HTERT RPE-1 (cell line): ENCODE results near the gene ADCY7.
"Not testable (repeated sequence)": the region's sequence is repeated elsewhere in the genome, so short reads cannot be mapped to it uniquely, and the experiment has no call there.

Source experiments
- in situ Hi-C: fragments of 300-500 bp; cut with MboI; formaldehyde crosslinking; loops from 4 replicates; pipeline ENCODE4 v1.14.3; 2020; ENCODE audit warnings: low sequenced_read_pairs

Gene ADCY7

GRCh38 chr16:50332599-50332998 is 66.2 kb downstream of the ADCY7 start:
- in situ Hi-C loops: no loop called here

GRCh38 chr16:50334106-50334975 is 68.0 kb downstream of the ADCY7 start:
- in situ Hi-C loops: no loop called here

GRCh38 chr16:50335196-50335958 is 69.0 kb downstream of the ADCY7 start:
- in situ Hi-C loops: no loop called here

- in situ Hi-C loops: no loop called here
Measured at GRCh38 chr16:50336884-50337283, 70.5 kb downstream of the ADCY7 start.

GRCh38 chr16:50338371-50339231 is 72.2 kb downstream of the ADCY7 start:
- in situ Hi-C loops: no loop called here

GRCh38 chr16:50340578-50340977 is 74.2 kb downstream of the ADCY7 start:
- in situ Hi-C loops: no loop called here

- in situ Hi-C loops: not testable (repeated sequence)
Measured at GRCh38 chr16:50343566-50343965, 77.2 kb downstream of the ADCY7 start.

GRCh38 chr16:50345210-50345609 is 78.9 kb downstream of the ADCY7 start:
- in situ Hi-C loops: not testable (repeated sequence)

GRCh38 chr16:50351116-50351515 is 84.8 kb downstream of the ADCY7 start:
- in situ Hi-C loops: no loop called here

- in situ Hi-C loops: no loop called here
Measured at GRCh38 chr16:50351952-50352351, 85.6 kb downstream of the ADCY7 start.

- in situ Hi-C loops: no loop called here
Measured at GRCh38 chr16:50354082-50354481, 87.7 kb downstream of the ADCY7 start.

- in situ Hi-C loops: no loop called here
Measured at GRCh38 chr16:50354629-50355456, 88.5 kb downstream of the ADCY7 start.

- in situ Hi-C loops: no loop called here
Measured at GRCh38 chr16:50359626-50360025, 93.3 kb downstream of the ADCY7 start.

GRCh38 chr16:50360033-50360778 is 93.9 kb downstream of the ADCY7 start:
- in situ Hi-C loops: no loop called here

- in situ Hi-C loops: no loop called here
Measured at GRCh38 chr16:50360779-50361178, 94.4 kb downstream of the ADCY7 start.

- in situ Hi-C loops: no loop called here
Measured at GRCh38 chr16:50363656-50364055, 97.3 kb downstream of the ADCY7 start.

GRCh38 chr16:50365791-50366575 is 99.6 kb downstream of the ADCY7 start:
- in situ Hi-C loops: no loop called here
